Kidney capillary endothelial cell (primary cell): ENCODE results near the gene CD80.
A peak's percentile ranks its signal among the peaks of the same experiment; 100 is the strongest.
"Not testable (repeated sequence)": the region's sequence is repeated elsewhere in the genome, so short reads cannot be mapped to it uniquely, and the experiment has no call there.

Experiments
- DNase-seq: peaks from one replicate; pipeline ENCODE4 v3.0.0-alpha.2; 2018; ENCODE audit warnings: low spot score

The CD80 gene, protein sequence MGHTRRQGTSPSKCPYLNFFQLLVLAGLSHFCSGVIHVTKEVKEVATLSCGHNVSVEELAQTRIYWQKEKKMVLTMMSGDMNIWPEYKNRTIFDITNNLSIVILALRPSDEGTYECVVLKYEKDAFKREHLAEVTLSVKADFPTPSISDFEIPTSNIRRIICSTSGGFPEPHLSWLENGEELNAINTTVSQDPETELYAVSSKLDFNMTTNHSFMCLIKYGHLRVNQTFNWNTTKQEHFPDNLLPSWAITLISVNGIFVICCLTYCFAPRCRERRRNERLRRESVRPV

DNA sequence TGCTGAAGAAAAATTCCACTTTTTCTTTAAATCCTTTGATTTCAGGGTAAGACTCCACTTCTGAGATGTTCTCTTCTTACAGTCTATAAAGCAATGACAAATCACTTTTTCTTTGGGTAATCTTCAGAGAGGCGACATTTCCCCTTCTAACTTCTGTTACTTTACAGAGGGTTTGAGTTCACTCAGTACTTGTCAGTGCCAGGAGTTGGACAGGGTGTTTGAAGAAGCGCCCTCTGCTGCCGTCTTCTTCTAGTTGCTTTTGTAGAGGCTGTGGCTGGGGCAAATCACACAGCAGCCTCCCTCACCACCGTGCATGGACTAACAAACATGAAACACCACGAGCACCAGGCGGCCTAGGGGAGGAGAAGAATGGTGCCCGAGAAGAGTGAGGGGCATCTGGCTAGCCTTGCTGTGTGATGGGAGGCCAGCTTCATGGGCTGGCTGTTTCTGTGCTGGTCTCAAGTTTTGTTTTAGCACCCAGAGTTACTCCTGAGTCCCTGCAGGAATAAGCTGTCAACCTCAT is at the start of gene CD80:
TSS of gene CD80 (minus strand) at position 174 of the 523 bp plus-strand sequence. CDS start 1,886 bp downstream, outside the sequence.
- peak; percentile 4 for DNase-seq

DNA sequence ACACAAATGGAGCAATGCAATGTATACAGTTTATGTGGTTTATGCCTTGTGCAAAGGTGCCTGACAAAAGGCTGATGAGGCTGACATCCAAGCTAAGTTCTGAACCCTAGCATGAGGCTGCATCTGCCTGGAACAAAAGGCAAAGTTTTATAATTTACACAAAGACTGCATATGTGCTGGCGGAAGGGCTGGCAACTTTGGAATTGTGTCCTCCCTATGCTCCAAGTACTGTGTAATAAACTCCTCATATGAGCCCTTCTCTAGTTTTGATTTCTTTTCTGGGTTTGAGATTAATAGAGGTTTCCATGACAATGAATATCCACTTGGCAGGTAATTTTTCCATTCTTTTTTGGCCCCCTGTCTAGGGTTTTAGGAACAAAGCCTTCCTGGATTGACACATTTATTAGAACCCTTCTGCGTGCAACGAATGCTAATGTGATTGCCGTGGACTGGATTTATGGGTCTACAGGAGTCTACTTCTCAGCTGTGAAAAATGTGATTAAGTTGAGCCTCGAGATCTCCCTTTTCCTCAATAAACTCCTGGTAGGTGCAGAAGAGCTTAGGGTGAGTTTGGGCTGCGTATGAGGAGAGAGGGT is 49.1 kb upstream of the CD80 start:
- DNase-seq, result no peak

DNA sequence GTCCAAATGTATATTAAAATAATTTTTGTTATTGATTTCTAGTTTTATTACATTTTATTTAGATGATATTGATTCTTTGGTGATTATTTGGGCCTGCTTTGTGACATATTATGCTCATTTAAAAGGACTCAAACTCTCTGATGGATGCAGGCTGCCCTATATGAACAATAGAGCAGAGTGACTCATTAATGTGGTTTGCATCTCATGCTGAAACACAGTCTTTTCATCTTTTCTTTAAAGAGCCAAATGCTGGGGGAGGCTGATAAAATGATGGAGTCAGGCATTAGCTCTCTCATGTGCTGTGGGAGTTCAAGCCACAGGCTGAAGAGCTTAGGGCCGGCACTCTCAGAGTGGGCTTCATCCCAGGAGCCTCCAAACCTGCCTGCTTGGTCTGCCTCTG is 45.5 kb upstream of the CD80 start:
- DNase-seq, result peak; percentile 40

DNA sequence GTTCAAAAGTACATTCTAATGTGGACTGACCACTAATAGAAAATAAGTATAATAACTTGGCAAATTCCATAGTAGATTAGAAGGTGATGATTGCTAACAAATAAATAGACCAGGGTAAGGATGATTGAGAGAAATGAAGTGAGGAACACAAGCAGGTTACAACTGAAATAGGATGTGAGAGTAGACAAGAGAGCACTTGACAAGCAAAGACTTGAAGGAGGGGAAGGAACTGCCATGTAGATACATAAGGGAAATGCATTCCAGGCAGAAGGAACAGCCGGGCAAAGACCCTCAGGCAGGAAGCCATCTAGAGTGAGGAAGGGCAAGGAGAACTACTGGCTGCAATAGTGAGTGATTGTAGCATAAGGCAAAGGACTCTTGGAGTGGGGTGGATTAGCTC is 43.3 kb upstream of the CD80 start:
- DNase-seq, result no peak

DNA sequence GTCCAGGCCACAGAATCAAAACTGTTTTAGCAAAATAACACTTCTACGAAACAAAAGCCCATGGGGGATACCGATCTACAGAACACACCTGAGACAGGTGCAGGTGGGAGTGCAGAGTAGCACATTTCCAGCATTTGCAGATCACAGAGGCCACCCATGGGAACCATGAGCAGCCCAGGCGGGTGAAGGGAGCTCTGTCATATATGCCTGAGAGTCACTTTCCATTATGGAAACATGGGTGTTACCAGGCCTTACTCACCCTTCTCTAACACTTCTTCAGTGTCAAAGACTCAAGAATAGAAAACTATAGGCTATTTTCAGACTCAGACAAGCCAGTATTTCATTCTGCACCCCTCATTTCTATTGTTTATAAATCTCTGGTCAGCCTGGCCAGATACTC is 41.7 kb upstream of the CD80 start:
- no peak for DNase-seq

DNA sequence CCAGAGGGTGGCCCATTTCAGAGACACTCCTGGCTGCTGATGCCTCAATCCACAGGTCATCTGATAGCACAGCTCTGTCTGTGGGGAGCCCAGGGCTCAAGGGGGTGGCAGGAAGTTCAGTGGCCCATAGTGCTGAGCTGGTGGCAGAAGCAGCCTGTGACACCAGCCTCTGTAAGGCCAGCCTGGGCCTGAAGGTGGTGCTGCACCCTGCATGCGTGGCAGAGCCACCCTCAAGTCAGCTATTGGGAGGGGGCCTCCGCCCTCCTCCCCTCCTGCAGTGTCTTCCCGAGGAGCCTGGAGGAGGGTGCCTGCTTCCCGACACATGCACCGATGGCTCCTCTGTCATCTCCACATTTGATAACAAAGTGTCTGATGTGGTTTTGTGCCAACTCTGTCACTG is 41.3 kb upstream of the CD80 start:
- DNase-seq, result no peak

DNA sequence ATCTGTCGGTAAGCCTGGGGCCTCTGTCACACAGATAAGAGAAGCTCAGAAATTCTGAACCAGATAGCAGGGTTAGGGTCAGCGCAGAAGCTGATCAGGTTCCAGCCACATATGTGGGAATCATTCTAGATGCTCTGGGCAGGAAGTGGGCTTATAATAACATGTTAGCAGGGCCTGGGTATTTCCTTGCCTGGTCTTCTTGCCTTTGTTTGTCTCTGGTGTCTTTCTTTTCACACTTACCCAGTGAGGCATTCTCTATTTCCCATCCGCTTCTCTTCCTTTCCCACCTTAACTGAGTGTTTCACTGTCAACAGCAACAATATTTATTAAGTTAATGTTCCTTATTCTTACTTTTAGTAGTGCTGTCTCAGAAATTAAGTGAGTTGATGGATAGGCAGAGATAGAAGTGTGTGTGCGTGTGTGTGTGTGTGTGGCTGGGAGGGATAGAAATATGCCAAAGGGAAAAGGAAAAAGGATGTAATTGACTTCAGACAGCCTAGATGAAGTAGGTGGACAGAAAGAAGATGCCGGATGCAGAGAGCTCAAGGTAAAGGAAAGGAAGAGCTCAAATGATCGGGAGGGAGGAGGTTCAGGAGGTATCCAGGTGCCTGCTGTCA is 40.3 kb upstream of the CD80 start:
- no peak for DNase-seq

DNA sequence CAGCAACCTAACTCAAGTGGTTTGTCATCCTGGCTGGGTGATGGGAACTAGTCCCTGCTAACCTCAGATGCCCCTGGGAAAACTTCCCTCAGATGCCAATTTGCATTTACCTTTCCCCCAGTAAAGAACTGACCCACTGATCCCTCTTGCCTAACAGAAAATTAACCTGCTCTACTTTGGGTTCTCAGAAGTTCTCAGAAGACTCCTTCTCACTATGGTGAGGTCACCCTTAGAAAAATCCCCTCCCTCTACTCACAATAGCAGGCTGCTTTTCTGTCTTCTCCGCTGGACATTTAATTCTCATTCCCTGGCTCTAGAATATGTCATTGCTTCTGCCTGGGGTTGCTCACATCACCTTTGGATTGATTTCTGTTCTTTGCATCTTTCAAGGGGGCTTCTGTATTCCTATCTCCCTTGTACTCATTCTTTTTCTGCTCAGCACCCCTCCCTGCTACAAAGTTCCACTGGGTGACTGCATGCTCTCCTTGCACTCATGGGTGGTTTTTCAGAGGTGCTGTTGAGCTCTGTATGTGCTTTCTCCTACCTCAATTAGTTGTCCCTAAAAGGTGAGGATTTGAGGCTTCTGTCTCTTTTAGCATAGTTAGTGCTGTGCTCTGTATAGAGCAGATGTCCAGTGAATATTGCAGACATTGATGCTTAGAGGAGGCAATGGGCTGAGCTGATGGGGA is 39.1 kb upstream of the CD80 start:
- DNase-seq, result no peak

DNA sequence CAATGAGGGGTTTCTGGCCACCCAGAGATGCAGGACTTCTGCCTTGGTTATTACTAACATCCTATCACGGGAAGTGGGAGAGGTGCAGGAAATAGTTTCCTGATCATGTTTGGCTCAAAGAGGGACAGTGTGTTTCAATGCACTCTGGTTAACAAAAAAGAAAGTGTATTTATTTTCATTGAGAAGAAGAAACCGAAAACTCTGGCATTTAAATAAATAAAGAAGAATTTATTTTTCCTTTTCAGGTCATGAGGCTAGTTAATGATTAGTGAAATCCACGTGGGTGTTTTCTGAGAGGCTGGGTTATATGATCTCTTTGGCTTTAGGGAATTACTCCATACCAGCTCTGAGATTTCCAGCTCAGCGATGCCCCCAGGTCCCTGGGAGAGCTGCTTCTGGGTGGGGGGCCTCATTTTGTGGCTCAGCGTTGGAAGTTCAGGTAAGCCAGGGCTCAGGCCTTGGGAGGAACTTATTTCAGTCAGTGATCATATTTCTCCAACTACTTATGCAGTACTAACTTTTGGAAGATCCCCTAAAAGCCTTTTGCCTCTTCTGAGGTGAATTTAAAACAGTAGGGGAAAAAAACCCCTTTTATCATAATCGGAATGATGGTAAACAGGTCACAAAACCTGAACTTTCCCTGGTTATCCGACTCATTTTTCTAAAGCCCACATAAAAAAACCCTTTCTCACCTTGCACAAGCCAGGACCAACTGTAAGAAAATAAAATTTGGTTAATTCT is 38.3 kb upstream of the CD80 start, which contains the start of gene PLA1A:
TSS of gene PLA1A (plus strand) at position 338 of the 741 bp plus-strand sequence. CDS start at position 367, 29 bp downstream.
- peak; percentile 47 for DNase-seq

DNA sequence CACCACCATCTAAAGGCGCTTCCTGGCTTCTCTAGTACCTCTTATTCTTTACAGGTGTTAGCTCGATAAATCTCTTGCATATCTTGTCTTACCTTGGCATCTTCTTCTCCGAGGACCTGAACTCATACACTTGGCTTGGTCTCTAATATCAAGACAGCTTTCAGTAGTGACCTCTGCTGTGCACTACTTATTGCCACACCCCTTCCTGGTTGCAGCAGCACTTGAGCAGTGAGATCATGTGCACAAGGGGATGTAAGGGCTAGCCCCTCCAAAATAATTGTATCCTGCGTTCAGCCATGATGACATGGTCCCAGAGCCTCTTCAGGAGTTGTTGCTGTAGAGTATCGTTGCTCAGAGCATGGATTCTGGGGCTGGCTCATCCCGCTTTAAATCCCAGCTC is 37.0 kb upstream of the CD80 start:
- DNase-seq, result no peak

DNA sequence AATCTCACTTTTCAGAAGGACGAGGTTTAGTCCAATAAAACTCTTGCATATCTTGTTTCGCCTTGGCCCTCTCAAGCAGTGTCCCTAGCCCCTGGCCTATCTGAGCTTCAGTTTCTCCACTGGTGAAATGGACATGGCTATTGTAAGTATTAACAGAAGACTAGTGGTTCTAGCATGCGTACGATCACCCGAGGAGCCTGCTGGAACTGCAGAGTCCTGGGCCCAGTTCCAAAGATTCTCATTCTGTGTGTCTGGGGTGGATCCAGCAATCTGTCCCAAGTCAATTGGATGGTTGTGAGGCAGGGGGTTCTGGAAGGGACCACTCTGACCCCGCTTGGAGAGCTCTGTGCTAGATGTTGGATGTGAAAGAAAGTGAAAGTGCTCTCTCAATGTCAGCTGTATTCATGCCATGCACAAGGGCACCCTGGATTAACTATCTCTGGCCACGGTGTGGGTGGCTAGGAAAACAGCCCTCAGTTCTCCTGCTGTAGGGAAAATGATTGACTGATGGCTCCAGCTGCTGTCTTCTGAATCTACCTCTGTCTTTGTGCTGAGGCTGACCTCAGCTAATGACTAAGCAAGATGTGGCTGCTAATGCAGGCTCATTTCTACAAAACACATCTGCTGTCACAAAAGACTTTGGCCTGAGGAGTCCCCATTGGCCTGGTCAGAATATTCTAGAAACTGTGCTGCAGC is 36.4 kb upstream of the CD80 start:
- DNase-seq, result peak; percentile 40

DNA sequence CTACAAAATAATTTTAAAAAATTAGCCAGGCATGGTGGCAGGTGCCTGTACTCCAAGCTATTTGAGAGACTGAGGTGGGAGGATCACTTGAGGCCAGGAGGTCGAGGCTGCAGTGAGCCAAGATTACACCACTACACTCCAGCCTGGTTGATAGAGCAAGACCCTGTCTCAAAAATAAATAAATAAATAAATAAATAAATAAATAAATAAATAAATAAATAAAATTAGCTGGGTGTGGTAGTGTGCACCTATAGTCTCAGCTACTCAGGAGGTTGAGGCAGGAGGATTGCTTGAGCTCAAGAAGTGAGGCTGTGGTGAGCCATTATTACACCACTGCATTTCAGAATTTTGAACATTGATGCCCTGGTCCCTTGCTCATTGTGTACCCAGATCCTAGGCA is 35.5 kb upstream of the CD80 start:
- DNase-seq, result not testable (repeated sequence)

DNA sequence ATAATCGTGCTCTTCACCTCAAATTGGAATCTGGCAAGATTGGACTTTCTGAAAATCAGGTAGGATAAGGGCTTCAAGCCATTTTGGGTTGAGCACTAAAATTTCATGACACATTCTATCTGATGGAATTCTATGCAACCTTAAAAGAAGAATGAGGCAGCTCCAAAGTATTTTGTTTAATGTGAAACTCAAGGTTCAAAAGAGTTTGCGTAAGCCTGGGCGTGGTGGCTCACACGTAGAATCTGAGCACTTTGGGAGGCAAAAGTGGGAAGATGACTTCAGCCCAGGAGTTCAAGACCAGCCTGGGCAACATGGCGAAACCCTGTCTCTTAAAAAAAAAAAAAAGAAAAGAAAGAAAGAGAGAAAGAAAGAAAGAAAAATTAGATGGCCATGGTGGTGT is 34.7 kb upstream of the CD80 start:
- no peak for DNase-seq

DNA sequence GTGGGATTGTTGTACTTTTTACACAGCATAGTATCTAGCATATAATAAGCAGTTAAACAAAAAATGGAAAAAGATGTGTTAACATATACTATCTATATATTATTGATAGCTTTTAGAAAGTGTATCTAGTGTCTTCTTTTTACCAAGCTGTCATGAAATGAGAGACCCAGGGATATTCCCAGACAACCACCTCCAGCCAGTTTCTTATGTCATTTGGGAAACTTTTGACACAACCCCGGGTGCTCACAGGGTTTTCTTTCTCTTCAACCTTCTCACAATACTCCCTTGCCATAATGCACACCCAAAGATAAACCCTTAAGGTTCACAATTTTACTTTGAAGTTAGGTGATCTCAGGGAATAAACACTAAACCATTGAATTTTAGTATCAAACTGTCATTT is 33.4 kb upstream of the CD80 start:
- DNase-seq, result no peak

DNA sequence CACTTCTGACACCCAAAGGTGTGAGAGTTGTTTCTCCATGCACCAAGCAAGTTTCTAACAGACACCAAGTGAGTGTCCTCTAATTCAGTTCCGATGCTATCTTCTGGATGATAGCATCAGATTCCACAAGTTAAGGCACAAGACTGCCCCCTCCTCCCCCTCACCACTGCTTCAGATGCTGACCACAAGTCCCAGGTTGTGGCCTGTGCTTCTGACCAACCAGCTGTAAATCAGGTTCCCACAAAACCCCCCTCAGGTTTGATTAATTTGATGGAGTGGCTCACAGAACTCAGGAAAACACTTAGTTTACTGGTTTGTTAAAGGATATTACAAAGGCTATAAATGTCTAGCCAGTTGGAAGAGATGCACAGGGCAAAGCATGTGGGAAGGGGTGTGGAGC is 31.3 kb upstream of the CD80 start:
- no peak for DNase-seq

DNA sequence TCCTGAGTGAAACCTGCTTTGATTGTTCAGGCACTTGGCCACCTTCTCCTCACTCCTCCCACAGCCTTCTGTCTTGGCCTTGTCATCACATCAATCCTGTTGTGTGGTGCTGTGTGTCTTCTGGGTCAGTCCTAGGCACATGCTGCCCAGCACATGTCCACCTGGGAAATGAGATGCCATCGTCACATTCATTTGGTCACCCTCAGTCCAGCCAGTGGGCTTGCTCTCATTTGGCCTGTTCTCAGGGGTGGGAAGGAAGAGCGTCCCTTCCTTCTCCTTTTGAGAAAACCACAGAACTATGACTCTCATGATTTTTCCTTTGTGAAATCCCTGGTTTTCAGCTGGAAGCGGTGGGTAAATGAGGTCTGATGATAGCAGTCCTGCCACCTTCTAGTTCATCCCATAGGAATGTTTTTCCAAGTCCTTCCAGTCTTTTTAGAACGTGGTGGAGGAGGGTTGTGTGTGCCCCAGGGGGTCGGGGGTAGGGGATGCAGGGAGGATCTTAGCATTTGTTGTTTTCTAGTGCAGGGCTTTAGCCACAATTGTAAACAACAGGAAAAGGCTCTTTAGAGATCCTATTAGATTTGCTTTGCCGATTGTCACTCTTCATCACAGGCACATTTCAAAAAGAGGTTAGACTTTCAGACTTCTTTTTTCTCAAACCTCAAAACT is 29.8 kb upstream of the CD80 start:
- no peak for DNase-seq

DNA sequence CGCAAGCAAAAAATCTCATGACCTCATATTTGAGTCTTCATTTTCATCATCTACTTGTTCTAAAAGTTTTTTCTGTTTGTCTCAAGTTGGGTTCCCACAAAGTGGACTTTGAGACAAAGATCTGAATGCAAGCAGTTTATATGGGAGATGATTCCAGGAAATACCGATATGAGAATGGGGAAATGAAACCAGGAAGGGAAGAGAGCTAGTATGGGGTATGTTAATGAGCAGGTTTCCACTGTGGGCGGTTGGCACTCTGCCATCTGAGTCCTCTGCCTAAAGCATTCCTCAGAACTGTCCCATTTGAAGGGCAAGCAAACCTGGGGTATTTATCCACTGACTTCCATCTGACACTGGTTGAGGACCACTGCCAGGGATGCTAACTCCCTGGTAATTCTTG is 28.7 kb upstream of the CD80 start:
- no peak for DNase-seq

DNA sequence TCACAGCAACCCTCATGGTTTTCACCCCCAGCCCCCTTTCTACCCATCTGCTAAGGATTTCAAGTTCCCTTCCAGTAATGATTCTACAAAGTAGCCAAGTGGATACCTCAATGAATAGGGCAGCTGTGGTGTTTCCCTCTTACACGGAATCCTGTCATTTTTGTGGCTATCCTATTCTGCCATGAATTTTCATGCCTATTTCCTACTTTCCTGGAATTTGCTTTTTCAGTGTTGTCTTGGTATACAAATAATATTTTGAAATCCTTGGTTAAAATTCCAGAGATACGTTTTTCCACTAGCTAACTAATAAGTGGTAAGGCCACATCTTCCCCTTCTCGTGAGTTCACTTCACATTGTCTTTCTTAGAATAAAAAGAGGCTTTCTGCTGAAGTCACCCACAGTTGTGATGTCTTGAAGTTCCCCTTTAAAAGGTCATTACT is 27.3 kb upstream of the CD80 start:
- no peak for DNase-seq

DNA sequence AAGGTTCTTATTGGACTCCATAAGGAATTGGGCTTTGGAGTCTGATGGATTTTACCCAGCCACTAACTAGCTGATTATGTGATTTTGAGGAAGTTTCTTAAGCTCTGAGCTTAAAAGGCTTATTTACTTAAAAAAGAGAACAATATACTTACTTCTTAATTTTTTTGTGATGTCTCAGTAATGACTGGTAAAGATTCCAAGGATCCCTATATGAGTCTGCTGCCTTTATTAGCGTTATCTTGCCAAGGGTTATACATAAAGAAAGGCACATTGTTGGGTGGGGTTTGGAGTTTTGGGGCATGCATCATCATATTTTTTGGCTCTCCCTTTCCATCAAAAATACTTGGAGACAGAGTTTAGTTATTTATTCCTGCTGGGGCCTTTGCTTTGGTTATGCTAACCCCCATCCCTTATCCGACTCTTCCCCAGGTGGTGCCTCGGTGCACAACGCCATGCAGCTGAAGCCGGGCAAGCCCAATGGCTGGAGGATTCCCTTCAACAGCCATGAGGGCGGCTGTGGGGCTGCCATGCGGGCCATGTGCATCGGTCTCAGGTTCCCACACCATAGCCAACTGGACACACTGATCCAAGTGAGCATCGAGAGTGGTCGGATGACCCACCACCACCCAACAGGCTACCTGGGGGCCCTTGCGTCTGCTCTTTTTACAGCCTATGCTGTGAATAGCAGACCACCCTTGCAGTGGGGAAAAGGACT is 26.6 kb upstream of the CD80 start:
- DNase-seq, result no peak

DNA sequence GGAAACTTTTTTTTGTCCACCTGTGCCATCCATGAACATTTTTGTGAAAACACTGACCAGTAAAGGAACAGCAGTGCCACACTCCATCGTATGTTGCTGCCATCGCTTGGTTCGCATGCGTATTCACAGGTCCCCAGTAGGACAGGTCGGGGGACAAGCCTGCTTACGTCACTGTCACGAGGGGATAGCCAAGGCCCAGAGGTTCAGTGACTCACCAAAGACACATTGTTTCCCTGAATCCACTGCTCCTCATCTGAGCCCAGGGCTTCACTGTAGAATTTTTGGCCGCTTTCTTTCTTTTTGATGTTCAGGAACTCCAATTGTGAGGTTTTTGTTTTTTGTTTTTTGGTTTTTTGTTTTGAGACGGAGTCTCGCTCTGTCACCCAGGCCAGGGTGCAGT is 25.8 kb upstream of the CD80 start:
- no peak for DNase-seq
